HG03066 (cell line): Measurements from ENCODE around the gene IQGAP2.

Experiments
- ATAC-seq: cut with Tn5 transposase; IDR thresholded peaks from one replicate; pipeline ENCODE4 v1.9.1; 2021; ENCODE audit warnings: low read depth; ENCODE audit not compliant: unreplicated experiment

IQGAP2 gene

GRCh38 chr5:76474377-76474776 is 71.3 kb downstream of the IQGAP2 start:
- no peak for ATAC-seq

- ATAC-seq, result no peak
Measured at GRCh38 chr5:76475385-76475784, 72.3 kb downstream of the IQGAP2 start.

- ATAC-seq, result no peak
Measured at GRCh38 chr5:76475936-76476335, 72.9 kb downstream of the IQGAP2 start.

DNA sequence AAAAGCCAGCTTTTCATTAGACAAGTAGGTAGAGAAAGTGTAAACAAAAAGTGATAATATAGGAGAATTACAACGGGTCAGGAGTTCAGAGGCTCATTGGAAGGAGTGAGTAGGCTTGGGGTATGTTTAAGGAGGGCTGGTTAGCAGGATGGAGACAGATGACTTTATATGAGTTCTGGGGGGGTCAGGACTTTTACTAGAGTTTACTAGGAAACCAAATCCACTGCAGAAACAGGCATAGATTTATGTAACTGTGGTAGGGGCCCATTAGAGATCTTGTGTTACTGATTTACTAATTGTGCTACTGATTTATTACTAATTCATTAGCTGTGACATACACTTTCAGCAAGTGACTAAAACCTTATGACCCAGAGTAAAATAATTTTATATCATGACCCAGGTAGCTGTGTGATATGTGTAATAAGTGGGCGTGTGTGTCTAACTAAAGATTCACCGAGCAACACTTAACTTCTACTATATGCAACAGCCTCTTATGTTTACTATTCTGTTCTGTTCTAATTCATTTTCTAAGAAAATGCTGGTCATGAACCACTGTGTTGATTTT is 73.5 kb downstream of the IQGAP2 start:
- ATAC-seq, result no peak

DNA sequence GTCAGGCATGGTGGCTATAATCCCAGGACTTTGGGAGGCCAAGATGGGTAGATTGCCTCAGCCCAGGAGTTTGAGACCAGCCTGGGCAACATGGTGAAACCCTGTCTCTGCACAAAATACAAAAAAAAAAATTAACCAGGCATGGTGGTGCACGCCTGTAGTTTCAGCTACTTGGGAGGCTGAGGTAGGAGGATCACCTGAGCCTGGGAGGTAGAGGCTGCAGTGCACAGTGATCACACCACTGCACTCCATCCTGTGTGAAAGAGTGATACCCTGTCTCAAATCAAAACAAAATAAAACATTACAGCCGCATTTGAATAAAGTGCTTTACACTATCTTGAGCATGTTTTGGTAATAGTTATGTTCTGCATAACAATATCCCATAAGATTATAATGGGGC is 74.0 kb downstream of the IQGAP2 start:
- no peak for ATAC-seq

DNA sequence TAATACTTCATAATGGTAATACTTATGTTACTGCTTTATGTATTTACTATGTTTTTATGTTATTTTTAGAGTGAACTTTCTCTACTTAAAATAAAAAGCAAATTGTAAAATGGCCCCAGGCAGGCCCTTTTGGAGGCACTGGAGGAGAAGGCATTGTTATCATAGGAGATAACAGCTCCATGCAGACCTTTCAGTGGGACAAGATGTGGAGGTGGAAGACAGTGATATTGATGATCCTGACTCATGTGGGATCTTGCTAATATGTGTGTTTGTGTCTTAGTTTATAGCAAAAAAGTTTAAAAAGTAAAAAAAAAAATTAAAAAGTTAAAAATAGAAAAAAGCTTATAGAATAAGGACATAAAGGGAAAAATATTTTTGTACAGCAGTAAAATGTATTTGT is 74.5 kb downstream of the IQGAP2 start:
- no peak for ATAC-seq

DNA sequence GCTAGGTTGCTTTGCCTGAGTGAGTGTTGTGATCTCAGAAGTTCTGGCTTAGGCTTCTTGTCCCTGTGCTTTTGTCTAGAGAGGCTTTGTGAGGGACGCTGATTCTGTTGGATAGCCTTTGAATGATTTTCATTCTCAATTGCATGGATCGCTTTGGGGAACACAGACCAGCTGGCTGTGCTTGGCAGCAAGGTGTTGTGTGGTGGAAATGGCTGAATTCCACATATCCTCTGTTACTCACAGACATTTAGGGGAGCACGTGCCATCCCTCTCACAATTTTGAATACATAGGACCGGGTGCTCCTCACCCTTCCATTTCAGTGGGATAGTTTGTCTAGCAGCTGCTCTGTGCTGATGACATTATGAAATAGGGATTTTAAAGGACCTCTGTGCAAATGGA is 76.2 kb downstream of the IQGAP2 start:
- no peak for ATAC-seq

- no peak for ATAC-seq
Measured at GRCh38 chr5:76479973-76480667, 77.0 kb downstream of the IQGAP2 start.

GRCh38 chr5:76482984-76483383 is 79.9 kb downstream of the IQGAP2 start:
- ATAC-seq, result no peak

DNA sequence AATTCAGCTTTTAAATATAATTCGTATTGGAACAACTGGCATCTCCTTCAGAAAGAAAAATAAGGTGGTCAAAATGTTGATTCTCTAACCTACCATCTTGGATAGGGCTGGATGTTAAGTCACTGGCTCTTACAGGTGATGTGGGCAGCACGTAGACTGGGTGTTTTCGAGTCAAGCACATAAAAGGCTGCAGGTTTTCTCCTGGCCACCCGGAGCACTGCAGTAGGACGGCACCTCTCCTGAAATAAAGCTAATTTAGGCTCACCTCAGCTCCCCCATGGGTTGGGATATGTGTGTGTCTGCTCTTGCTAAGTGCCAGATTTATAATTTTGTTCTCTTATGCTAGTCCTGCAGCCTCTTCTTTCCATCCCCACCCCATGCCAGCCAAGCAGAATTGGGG is 80.3 kb downstream of the IQGAP2 start:
- ATAC-seq, result no peak

DNA sequence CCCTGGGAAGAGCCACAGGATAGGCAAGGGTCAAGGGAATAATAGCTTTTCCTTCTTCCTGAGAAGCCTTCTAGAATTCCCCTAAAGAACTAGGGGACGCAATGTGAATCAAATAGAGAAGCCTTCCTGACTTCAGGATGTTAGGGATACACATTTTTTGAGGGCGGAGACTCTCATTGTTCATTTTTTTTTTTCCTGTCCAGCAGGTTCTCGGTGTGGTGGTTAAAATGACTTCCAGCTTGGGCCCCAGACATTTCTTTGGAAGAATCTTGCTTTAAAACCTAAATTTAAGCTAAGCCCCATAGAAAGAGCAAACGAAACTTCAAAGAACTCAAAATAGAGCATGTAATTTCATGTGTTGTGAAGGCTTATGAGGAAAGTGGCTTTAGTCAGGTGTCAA is 80.8 kb downstream of the IQGAP2 start:
- ATAC-seq, result no peak

- no peak for ATAC-seq
Measured at GRCh38 chr5:76485511-76485910, 82.4 kb downstream of the IQGAP2 start.

GRCh38 chr5:76487386-76487785 is 84.3 kb downstream of the IQGAP2 start:
- no peak for ATAC-seq

DNA sequence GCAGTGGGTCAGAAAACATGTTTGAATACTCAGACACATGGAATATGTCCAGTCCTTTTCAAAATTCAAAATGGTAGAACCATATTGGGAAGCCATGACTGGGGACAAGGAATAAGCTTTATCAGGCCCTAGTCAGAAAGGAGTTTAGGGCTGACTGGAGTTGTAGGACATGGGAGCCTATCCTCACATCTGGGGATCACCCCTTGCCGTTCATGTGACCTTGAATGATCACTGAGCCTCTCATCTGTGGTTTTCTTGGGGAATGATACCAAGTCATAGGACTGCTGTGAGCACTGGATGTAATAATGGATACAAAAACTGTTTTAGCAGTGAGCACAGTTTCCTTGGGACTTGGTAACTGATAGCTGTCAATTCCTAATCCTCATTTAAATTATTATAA is 84.7 kb downstream of the IQGAP2 start:
- ATAC-seq, result no peak

- ATAC-seq, result no peak
Measured at GRCh38 chr5:76488969-76489368, 85.9 kb downstream of the IQGAP2 start.

DNA sequence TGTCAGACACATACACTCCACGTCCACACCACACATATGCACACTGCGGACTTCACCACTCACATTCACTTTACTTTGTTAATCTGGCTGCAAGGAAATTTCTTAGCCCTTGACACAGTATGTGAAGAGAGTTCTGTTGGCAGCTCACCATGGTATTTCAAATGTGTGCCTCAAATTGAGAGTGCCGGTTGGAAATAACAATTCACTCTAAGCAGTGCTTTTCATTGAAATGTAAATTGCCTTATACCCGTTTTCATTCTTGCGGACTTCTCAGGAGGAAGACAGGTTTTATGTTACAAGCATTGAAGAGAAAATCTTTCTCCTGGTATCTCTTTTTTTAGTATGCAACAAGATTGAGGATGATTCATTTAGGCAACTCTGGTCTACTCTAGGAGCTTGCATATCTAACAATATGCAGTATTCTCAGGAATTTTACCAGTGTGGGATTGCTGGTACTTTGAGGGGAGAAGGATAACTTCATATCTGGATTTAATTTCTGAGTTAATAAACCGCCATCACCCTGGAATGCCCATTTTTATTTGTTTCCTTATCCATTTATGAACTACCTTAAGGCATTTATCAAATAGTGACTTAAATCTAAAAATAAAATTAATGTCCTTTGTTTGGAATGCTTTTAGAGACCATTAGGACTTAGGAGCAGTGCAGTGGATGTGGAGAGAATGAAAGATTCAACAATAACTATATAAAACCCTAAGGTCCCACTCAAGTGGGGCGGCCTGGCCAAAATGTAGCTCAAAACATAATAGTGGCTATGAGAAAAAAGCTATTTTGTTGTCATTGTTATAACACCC is 87.0 kb downstream of the IQGAP2 start:
- no peak for ATAC-seq

- no peak for ATAC-seq
Measured at GRCh38 chr5:76490960-76491359, 87.9 kb downstream of the IQGAP2 start.

DNA sequence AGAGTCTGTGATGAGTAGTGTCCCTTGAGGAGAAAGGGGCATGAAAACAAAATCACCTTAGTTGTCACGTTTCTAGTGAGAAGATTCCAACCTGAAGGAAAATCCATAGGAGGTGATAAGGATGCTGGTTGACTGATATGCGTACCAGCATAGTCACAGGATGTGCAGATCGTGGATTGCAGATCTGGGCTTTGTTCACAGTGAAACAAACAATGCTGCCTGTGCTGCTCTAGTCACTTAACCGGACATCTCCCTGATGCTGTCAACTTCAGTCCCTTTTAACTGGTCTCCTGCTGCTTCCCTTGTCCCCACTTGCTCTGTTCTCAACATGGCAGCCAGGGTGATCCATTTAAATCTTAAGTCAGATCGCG is 89.7 kb downstream of the IQGAP2 start:
- ATAC-seq, result no peak

- ATAC-seq, result no peak
Measured at GRCh38 chr5:76493190-76493837, 90.2 kb downstream of the IQGAP2 start.

DNA sequence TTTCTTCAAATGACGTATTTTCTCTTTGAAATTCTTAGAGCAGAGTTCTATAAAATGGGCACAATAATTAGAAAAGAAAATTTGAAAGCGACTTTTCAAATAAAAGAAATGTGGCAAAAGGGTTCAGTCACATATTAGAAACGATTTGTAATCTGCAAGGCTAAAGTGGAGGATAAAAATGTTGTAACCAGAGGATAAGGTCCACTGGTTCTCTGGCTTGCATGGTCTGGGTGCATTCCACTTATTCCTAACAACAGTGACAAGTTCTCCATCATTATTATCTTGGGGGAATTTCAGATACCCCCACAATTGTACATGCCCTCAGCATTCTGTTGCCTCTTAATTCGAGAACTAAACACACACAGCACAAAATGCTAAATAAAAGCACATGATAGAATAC is 91.1 kb downstream of the IQGAP2 start:
- ATAC-seq, result no peak

DNA sequence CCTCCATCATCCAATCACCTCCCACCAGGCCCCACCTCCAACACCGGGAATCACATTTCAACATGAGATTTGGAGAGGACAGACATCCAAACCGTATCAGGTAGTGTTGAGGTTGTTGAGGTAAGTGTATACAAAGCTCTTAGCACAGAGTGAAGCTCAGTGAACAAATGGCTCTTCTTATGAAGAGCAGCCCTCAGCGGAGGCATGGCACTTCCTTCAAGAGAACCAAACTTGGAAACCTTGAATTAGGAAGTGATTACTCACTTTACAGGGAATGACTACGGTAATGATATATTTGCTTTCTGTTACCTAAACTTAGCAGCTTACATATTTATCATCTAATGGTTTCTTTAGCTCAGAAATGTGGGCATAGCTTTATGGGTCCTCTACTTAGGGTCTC is 92.8 kb downstream of the IQGAP2 start:
- ATAC-seq, result no peak
